ENCODE data around the gene ARHGAP9. TPM values are rescaled to one million over a fixed set of nuclear protein-coding genes. Genes with fewer than 3 reads are reported as not detected.

The ARHGAP9 gene
- total and polyA plus RNA-seq, 2 of the 8 experiments (the other 6 are each of a cell fraction or from before 2014, with no cell fraction given): 3.2 to 6.0 TPM

- no peak overlapping the region for H4K8ac ChIP-seq (ENCODE audit: extremely low read depth, insufficient read depth, low read length)
- H3K23me2 ChIP-seq (ENCODE audit: low read depth, low read length): peaks cover 14% of the 10 kb centered on the region
- no peaks in the 10 kb centered on the region for H3K79me1 ChIP-seq (ENCODE audit: low read depth, low read length)
- H3K14ac ChIP-seq (ENCODE audit: insufficient read length): no peak overlapping the region
- CTCF ChIA-PET (ENCODE audit: partially characterized antibody): interaction anchor here (0.6 to 18.5 kb wide), 38 partner anchors 8 to 773 kb away, joined by 3 to 478 read pairs (median 5); partner anchors contain the start of genes ARHGAP9, DDIT3, INHBC and MARS1
- H3K23ac ChIP-seq (ENCODE audit: insufficient read length): no peak overlapping the region
- H3K18ac ChIP-seq (ENCODE audit: extremely low read depth, low read length): peak overlapping the region; percentile 96
- H3K9ac ChIP-seq (replicated peaks in 1 of 4; ENCODE audit: extremely low read depth in 1 of 4, low read depth in 3 of 4, low read length in 3 of 4): peak overlapping the region in 3 of 4 experiments; percentile 0 to 59 (median 45); a peak in 4 of 7 replicates
- peaks cover 0 to 16% of the 10 kb centered on the region in 2 experiments; a peak in 1 of 4 replicates for H3K79me2 ChIP-seq (ENCODE audit: control insufficient read depth in 1 of 2, insufficient read depth in 2 of 2, low read length in 2 of 2)
- 33% methylated on average over 15 of the region's 15 CpGs; no CpG with 5 or more reads in 1 of the 2 experiments for WGBS, 2 experiments (ENCODE audit: extremely low coverage in 1 of 2, insufficient coverage in 1 of 2, insufficient read length in 1 of 2, insufficient replicate concordance in 2 of 2, low coverage in 1 of 2, low lambda C conversion rate in 2 of 2, missing lambda C conversion rate in 1 of 2)
- no peaks in the 10 kb centered on the region for H4K20me1 ChIP-seq (replicated peaks in 1 of 2; ENCODE audit: control insufficient read depth in 1 of 2, insufficient read depth in 2 of 2, low read length in 2 of 2)
- peak overlapping the region; percentile 48 for H3K4ac ChIP-seq (replicated peaks; ENCODE audit: insufficient read length, low read depth, low read length)
- peaks cover 0 to 31% (median 20%) of the 10 kb centered on the region in 4 experiments; a peak in 6 of 7 replicates for H3K4me1 ChIP-seq (replicated peaks in 1 of 4; ENCODE audit: control insufficient read depth in 3 of 4, insufficient read depth in 4 of 4, low read length in 3 of 4)
- peak overlapping the region; percentile 93 for H2BK12ac ChIP-seq (ENCODE audit: low read depth, low read length)
- H3K9me3 ChIP-seq (ENCODE audit: insufficient read depth in 2 of 2, low read depth in 1 of 2, low read length in 1 of 2): no peaks in the 10 kb centered on the region
- peak overlapping the region; percentile 39 for H4K5ac ChIP-seq (ENCODE audit: insufficient read length, low read depth, low read length)
- POLR2A ChIA-PET (ENCODE audit: partially characterized antibody): interaction anchor here (0.6 to 11.2 kb wide), 38 partner anchors 8 to 232 kb away, joined by 3 to 168 read pairs (median 6); partner anchors contain the start of genes INHBC, MBD6, R3HDM2 and SHMT2
- H2BK20ac ChIP-seq (ENCODE audit: low read length): peak overlapping the region; percentile 38; the same call in 1 of the 2 replicates
- peaks cover 0 to 4% (median 0%) of the 10 kb centered on the region in 4 experiments; a peak in 1 of 8 replicates for H3K36me3 ChIP-seq (ENCODE audit: control insufficient read depth in 2 of 4, insufficient read depth in 4 of 4, low read length in 3 of 4)
- H2BK120ac ChIP-seq (replicated peaks; ENCODE audit: low read depth, low read length): no peak overlapping the region
- peak overlapping the region; percentile 84; the same call in 1 of the 2 replicates for H2BK15ac ChIP-seq (ENCODE audit: low read length)
- peak overlapping the region; percentile 33 to 91 (median 50) for H3K4me3 ChIP-seq (ENCODE audit: extremely low read depth in 1 of 4, insufficient read depth in 2 of 4, low read depth in 3 of 4, low read length in 4 of 4)
- FAIRE-seq (peak; percentile 45), DNase-seq (ENCODE audit: low read depth in 1 of 2, low spot score in 2 of 2) (peak in 1 of 2 experiments; percentile 80)
- no peaks in the 10 kb centered on the region for H3K27me3 ChIP-seq (replicated peaks in 1 of 4; ENCODE audit: control insufficient read depth in 3 of 4, extremely low read depth in 1 of 4, insufficient read depth in 3 of 4, low read length in 3 of 4)
- peak overlapping the region; percentile 81; the same call in 1 of the 2 replicates for H2BK5ac ChIP-seq (ENCODE audit: low read depth, low read length)
- H2AK5ac ChIP-seq (ENCODE audit: low read depth, low read length): peak overlapping the region; percentile 85; the same call in 1 of the 2 replicates
- peak overlapping the region; percentile 95 for H3K4me2 ChIP-seq (ENCODE audit: insufficient read depth in 1 of 2, low read depth in 2 of 2, low read length in 2 of 2)
- no peak overlapping the region for H3K27ac ChIP-seq (ENCODE audit: low read depth, low read length)
- H4K91ac ChIP-seq (replicated peaks; ENCODE audit: insufficient read length, low read length): peak overlapping the region; percentile 59
- H2AFZ ChIP-seq (ENCODE audit: low read length): no peak overlapping the region
- H3K56ac ChIP-seq (replicated peaks; ENCODE audit: insufficient read length, low read depth, low read length): no peak overlapping the region
- TF ChIP-seq TAF1 (IDR thresholded peaks at IDR 0.05; ENCODE audit: low read depth, low read length): peak; percentile 32; the same call in 1 of the 2 replicates
- no peak for TF ChIP-seq EP300 (IDR thresholded peaks at IDR 0.05; ENCODE audit: borderline replicate concordance in 1 of 2, low read depth in 2 of 2, low read length in 2 of 2)
- TF ChIP-seq SIN3A (conservative IDR thresholded peaks at IDR 0.05 in 1 of 2, IDR thresholded peaks at IDR 0.05 in 1 of 2; ENCODE audit: low read depth in 1 of 2, low read length in 2 of 2): 0 out of 4 replicates have a peak, but pooled peaks of 1 of the 2 experiments have one; percentile 8
- TF ChIP-seq KDM4A (IDR thresholded peaks at IDR 0.05; ENCODE audit: low read depth, low read length, severe bottlenecking): peak; percentile 15
- TF ChIP-seq HDAC2 (IDR thresholded peaks at IDR 0.05; ENCODE audit: borderline replicate concordance in 1 of 2, low read depth in 2 of 2, low read length in 2 of 2): 0 out of 4 replicates have a peak, but pooled peaks of 1 of the 2 experiments have one; percentile 50
- 0 out of 2 replicates have a peak, but pooled peaks have one; percentile 30 for TF ChIP-seq SP1 (IDR thresholded peaks at IDR 0.05; ENCODE audit: low read depth, low read length)
- TF ChIP-seq PHF8 (conservative IDR thresholded peaks at IDR 0.05; ENCODE audit: low read depth, low read length): no peak
- TF ChIP-seq KDM5A (IDR thresholded peaks at IDR 0.05; ENCODE audit: low read length): no peak
- peak; percentile 47; the same call in 1 of the 2 replicates for TF ChIP-seq CREB1 (IDR thresholded peaks at IDR 0.05)
- TF ChIP-seq EGR1 (IDR thresholded peaks at IDR 0.05; ENCODE audit: borderline replicate concordance, low read depth, low read length): 0 out of 2 replicates have a peak, but pooled peaks have one; percentile 15
Measured at GRCh38 chr12:57456145-57456700, 23.4 kb downstream of the ARHGAP9 start.

Data from H1 (cell line).